ENCODE results near the gene WNT2.

GRCh38 chr7:117279931-117280557 is 42.8 kb downstream of the WNT2 start:
- no peak for TF ChIP-seq ESRRG (CRISPR knock-in tag; IDR thresholded peaks at IDR 0.05)
- TF ChIP-seq ZFP3 (CRISPR knock-in tag; IDR thresholded peaks at IDR 0.05): no peak
- TF ChIP-seq ZC3H10 (CRISPR knock-in tag; IDR thresholded peaks at IDR 0.05): no peak
- no peak for TF ChIP-seq PATZ1 (CRISPR knock-in tag; IDR thresholded peaks at IDR 0.05; ENCODE audit: borderline replicate concordance)
- no peak for TF ChIP-seq ISL1 (CRISPR knock-in tag; IDR thresholded peaks at IDR 0.05)
- no peak for TF ChIP-seq OSR1 (CRISPR knock-in tag; IDR thresholded peaks at IDR 0.05)
